SH-SY5Y (cell line): ENCODE measurements around the gene ABCD3.
A peak's percentile ranks its signal among the peaks of the same experiment; 100 is the strongest.

Source experiments
- GATA2 ChIP-seq: IDR thresholded peaks from 2 replicates; pipeline ENCODE4 v1.6.1; 2011; ENCODE audit warnings: mild to moderate bottlenecking, low read depth, low read length
- GATA3 ChIP-seq: IDR thresholded peaks from 2 replicates; pipeline ENCODE4 v1.6.1; 2011; ENCODE audit warnings: low read depth, mild to moderate bottlenecking, low read length, moderate library complexity

ABCD3 gene

DNA sequence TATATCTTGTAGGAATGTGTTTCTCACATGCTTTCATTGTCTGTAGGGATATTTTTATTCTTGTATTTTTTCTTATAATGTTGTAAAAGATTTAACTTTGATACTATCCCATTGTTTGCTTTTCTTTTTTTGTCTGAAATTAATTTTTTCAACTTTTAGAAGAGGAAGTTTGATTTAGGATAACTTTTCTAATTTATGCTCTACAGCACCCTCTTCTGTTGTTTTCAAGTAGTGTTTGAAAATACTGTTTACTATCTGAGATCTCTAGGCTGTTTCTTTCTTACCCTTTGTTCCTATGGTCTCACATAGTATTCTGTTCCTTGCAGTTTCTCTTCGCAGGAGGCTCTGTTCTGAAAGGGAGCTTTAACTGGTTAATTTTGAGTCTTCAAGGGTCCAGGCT, 21.9 kb downstream of the ABCD3 start:
- TF ChIP-seq GATA2 (no peak), GATA3 (no peak)

GRCh38 chr1:94445733-94446132, 27.5 kb downstream of the ABCD3 start:
- TF ChIP-seq GATA2 (peak; percentile 93), GATA3 (peak; percentile 89)

GRCh38 chr1:94456736-94457135, 38.5 kb downstream of the ABCD3 start:
- TF ChIP-seq GATA2 (no peak), GATA3 (no peak)

DNA sequence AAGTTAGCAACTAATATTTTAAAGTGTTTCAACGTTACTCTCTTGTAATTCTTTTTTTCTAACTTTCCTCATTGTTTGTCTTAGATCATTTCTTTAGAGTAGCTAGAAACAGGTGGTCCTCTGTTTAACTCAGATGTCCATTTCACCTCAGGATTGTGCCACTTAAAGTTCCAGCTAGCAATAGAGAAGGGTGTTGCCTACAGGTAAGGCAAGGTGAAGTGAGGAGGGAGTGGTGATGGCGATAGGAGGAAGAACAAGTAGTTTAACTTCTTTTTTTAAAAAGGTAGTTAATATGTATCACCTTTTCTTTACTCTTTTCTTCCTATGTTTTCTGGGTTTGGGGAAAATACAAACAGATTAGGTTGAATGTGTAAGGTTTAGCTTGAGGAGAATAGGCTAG, 44.4 kb downstream of the ABCD3 start:
- TF ChIP-seq GATA2 (no peak), GATA3 (no peak)

- TF ChIP-seq GATA2 (no peak), GATA3 (no peak)
Observed at GRCh38 chr1:94463056-94463764, 45.0 kb downstream of the ABCD3 start.

GRCh38 chr1:94463765-94464330, 45.7 kb downstream of the ABCD3 start:
- TF ChIP-seq GATA2 (no peak), GATA3 (no peak)

DNA sequence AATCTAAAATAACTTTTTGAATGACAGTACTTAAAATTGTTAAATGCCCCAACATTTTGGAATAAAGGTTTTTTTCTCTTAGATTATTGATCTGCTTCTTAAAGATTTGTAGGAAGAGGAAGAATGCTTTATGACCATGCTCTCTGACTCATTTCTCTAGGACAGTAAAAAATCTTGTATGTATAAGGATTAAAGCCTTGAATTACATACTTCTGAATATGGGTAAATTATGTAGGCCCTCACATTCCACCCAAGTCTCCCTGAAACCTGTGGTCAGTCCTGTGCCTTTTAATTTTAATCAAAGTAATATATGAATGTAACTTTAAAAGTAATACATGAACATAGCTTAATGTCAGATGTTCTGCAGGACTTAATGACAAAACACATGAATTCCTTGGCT, 50.5 kb downstream of the ABCD3 start:
- TF ChIP-seq GATA3: no peak
- no peak for TF ChIP-seq GATA2

GRCh38 chr1:94471271-94471670, 53.1 kb downstream of the ABCD3 start:
- no peak for TF ChIP-seq GATA3
- no peak for TF ChIP-seq GATA2

DNA sequence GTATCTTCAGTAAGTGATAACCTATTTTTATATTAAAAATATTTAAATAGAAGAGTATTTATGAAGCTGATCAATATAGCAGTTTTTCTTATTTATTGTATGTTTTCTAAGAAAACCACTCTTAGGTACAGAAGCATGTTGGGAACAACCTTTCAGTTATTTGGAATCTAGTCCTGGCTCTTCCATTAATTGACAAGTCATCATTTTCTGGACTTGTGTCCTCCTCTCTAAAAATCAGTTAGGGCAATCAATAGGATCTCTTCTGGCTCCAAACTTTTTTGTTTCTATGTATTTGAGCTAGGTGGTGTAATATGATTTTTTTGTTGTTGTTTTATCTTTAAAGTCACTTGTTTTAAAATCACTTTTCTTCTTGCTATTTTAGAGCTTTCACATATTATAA, 57.0 kb downstream of the ABCD3 start:
- TF ChIP-seq GATA2: no peak
- TF ChIP-seq GATA3: no peak

DNA sequence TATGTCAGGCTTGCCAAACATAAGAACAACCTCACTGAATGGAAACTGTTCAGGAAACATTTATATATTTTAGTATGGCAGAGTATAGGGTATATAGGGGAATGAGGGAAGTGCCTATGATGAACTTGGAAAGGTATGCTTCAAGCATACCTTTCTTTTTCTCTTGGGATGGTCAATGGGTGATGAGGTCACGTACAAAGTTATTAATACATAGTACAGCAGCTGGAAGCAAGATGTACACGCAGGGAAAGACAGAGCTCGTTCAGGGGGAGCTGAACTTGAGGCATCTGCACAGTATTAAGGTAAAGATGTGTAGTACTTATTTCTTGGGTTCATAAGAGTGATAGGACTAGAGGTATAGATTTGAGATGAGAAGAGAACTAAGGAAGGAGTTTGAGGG, 61.5 kb downstream of the ABCD3 start:
- TF ChIP-seq GATA3: no peak
- no peak for TF ChIP-seq GATA2

DNA sequence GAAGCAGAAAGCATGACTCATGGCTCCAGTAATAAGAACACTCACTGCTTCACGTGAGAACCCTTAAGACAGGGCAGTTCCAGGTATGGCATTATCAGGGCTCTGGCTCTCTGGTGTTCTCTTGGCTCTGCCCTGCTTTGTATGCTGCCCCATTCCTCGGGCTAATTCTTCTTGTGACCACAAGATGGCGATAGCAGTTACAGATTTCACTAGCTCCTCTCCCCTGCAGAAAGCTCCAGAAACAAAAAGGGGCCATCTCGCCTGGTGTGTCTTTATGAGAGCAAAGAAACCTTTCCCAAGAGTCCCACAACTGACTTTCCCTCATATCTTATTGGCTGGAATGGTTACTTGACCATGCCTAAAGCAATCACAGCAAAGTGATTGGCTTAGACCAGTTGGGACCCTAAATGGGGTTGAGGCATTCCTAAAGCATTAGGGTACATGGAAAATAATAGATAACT, 63.3 kb downstream of the ABCD3 start:
- TF ChIP-seq GATA3 (no peak), GATA2 (no peak)

DNA sequence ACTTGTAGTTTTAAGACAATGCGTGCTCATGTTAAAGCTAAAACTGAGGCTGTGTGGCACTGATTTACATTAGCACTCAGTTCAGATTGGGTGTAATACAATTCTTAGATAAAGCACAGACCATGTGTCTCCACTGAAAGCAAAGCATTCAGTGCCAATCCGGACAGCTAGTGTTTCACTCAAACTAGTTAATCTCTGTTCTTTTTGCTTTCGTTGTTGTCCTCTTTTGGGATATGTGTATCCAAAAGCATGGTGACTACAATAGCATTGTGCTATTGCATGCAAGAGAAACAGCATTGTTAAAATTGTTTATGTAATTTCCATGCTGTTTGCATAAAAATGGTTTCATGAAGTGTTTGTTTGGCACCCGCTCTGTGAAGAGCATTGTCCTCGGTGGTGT, 68.8 kb downstream of the ABCD3 start:
- TF ChIP-seq GATA2: no peak
- no peak for TF ChIP-seq GATA3

GRCh38 chr1:94490556-94490955, 72.4 kb downstream of the ABCD3 start:
- TF ChIP-seq GATA3: no peak
- TF ChIP-seq GATA2: no peak

- TF ChIP-seq GATA2 (no peak), GATA3 (no peak)
Observed at GRCh38 chr1:94496076-94496755, 78.0 kb downstream of the ABCD3 start.

- TF ChIP-seq GATA3 (no peak), GATA2 (no peak)
Observed at GRCh38 chr1:94501426-94501825, 83.2 kb downstream of the ABCD3 start.

GRCh38 chr1:94501935-94502334, 83.7 kb downstream of the ABCD3 start:
- TF ChIP-seq GATA3 (no peak), GATA2 (no peak)
